Cardiac fibroblast (primary cell): ENCODE results near the gene RAP2B.

Source experiments
- DNase-seq, 2 donors: peaks; one replicate each; pipeline versions ENCODE4 v3.0.0 to v3.0.0-alpha.2; 2010; ENCODE audit warnings: low read depth in 2 of 2
- H3K4me3 ChIP-seq, 2 donors: replicated peaks in 1 of 2; 1 replicate in 1 of 2; 2 replicates in 1 of 2; pipeline ENCODE4 v1.5.1; 2011; ENCODE audit warnings: low read depth in 2 of 2, low read length in 2 of 2, mild to moderate bottlenecking in 2 of 2, moderate library complexity in 1 of 2
- TF ChIP-seq, protein P1 (sequence below): IDR thresholded peaks from one replicate; pipeline ENCODE4 v1.5.1; 2011; ENCODE audit warnings: low read depth, mild to moderate bottlenecking, low read length, inconsistent platforms

RAP2B gene

DNA sequence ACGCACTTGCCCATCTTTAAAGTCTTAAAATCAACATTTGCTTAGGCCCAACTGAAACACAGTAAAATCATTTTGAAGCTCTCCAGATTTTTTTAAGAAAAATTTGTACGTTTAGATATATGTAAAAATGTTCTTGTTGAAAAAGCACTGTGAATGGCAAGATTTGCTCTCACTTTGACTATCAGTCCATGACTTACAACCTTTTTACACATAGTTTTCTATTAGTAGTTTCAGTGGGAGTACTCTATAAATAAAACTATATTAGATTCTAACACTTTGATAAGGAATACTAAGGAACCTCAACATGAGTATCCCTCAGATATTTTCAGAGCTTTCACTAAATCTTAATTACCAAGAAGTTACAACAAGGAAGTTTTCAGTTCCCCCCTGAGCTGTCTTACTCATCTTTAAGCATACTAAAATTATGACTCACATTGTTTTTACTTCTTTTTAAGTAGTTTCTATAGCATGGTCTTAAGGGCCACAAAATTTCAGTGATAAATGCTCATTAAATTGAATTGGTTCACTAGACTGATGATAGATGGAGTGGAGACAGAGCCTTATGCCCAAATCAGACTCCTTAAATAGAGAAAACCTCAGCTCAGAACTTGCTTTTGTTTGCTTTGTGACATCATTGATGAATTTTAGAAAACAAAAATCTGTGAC lies 31.6 kb upstream of the RAP2B start:
- H3K4me3 ChIP-seq, result no peak overlapping the region
- peak; percentile 60 to 79 for DNase-seq
- TF ChIP-seq, protein P1, sequence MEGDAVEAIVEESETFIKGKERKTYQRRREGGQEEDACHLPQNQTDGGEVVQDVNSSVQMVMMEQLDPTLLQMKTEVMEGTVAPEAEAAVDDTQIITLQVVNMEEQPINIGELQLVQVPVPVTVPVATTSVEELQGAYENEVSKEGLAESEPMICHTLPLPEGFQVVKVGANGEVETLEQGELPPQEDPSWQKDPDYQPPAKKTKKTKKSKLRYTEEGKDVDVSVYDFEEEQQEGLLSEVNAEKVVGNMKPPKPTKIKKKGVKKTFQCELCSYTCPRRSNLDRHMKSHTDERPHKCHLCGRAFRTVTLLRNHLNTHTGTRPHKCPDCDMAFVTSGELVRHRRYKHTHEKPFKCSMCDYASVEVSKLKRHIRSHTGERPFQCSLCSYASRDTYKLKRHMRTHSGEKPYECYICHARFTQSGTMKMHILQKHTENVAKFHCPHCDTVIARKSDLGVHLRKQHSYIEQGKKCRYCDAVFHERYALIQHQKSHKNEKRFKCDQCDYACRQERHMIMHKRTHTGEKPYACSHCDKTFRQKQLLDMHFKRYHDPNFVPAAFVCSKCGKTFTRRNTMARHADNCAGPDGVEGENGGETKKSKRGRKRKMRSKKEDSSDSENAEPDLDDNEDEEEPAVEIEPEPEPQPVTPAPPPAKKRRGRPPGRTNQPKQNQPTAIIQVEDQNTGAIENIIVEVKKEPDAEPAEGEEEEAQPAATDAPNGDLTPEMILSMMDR, result no peak

DNA sequence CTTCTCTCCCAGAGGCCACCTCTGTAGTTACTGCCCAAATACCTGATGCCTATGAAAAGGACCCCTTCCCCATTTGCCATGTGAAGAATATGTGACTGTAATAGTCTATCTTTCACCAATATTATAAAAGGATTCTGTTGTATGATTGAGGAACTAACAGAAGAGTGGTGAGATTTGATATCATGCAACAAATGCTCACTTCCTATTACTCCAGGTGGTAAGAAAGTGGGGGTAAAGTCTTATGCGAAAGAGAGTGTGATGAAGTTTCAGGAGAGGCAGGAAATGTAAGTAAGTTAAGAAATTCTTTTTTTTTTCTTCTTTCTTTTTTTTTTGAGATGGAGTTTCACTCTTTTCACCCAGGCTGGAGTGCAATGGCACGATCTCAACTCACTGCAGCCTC lies 24.4 kb upstream of the RAP2B start:
- no peak overlapping the region for H3K4me3 ChIP-seq
- TF ChIP-seq, protein P1, result no peak
- no peak for DNase-seq

DNA sequence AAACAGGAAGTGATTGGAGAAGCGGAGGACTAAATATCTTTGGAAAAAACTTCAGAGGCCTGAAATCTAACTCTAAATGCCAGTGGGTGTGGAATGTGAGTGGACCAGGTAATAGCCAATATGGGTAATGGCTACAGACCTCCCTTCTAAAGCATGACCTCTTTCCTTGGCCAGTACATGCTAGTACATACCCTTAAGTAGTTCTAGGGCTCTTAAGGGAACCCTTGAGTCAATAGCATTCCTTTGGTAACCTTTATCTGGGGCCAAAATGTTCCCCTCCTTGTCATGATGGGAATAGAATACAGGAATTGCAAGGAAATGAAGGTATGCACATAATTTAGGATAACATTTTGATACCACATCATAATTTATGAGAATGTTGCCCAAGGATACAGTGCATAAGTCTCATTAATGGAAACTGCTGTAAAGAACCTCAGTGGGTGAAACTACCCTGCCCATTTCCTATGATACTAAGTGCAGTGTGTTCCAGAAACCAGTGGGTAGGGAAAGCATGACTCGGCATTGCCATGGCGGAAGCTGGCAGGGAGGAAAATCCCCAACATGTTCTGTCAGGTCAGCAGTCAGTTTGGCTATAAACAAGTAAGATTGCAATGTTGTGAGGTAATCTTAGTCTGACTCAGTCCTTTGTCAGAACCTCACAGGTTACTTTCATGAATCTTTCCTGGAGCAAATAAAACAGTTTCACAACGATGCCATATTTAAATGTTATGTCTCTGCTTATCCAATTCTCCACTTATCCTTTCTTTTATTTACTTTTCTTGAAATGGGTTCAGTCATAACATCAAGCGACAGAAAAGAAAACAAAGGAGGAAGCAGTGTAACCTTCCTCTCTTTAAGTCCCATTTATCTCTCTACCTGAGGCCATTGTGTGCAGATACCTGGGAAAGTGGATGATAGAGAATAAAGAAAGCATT lies 23.5 kb upstream of the RAP2B start:
- H3K4me3 ChIP-seq, result no peak overlapping the region
- TF ChIP-seq, protein P1, result no peak
- DNase-seq, result peak; percentile 91 to 96

DNA sequence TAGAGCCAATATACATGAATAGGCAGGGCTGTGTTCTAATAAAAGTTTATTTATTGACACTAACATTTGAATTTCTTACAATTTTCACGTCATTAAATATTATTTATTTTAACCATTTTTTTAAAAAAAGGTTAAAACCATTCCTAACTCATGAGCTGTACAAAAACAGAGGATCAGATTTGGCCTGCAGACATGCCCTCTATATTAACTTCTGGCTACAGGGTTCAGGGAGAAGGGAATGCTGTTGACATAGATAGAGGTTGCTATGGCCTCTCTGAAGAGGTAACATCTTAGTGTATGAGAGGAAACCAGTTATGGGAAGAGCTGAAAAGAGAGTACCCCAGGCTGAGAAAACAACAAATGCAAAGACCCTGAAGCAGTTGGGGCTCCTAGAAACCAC lies 19.1 kb upstream of the RAP2B start:
- DNase-seq, result no peak
- H3K4me3 ChIP-seq, result no peak overlapping the region
- TF ChIP-seq, protein P1, result no peak

DNA sequence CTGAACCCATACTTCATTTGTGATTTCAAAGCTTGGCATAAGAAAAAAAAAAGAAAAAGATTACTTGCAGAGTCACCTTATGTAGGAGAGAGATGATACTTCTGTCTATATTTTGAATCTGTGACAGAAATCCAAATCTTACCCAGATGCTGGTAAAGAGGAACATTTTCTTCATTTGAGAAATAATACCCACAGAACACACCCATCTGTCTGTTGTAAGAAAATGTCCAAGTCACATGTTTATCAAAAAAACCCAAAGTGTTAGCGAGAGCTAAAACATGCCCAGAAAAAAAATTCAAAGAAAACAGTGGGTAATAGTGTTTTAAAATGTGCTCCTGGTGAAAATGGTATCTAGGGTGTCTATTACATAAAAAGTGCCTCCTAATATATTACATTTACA lies 18.0 kb upstream of the RAP2B start:
- TF ChIP-seq, protein P1, result no peak
- DNase-seq, result no peak
- no peak overlapping the region for H3K4me3 ChIP-seq

DNA sequence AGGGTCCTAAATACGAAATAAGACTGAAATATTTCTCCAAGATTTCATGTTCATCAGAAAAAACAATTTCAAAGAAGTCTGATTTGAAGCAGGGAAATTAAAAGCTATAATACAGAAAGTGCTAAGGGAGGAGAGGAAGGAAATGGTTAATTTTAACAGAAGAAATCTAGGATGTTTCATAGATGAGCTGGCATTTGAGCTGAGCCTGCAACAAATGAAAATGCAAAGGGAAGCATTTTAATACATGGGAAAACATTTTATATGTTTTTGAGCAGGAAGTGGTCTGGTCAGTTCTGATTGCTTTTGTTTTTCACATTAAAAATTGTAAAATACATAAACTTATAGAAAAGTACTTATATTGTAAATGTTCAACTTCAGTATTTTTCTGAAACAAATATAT lies 17.2 kb upstream of the RAP2B start:
- DNase-seq, result peak; percentile 54 to 69

More for the DNA sequence above, 17.2 kb upstream of the RAP2B start:
- no peak overlapping the region for H3K4me3 ChIP-seq
- TF ChIP-seq, protein P1, result no peak
